Measurements from ENCODE around the gene GFRA4. TPM values are rescaled to one million over a fixed set of nuclear protein-coding genes. Genes with fewer than 3 reads are reported as not detected.

GFRA4 gene
- total RNA-seq, 1 donor from 2014 or later: not detected

DNA sequence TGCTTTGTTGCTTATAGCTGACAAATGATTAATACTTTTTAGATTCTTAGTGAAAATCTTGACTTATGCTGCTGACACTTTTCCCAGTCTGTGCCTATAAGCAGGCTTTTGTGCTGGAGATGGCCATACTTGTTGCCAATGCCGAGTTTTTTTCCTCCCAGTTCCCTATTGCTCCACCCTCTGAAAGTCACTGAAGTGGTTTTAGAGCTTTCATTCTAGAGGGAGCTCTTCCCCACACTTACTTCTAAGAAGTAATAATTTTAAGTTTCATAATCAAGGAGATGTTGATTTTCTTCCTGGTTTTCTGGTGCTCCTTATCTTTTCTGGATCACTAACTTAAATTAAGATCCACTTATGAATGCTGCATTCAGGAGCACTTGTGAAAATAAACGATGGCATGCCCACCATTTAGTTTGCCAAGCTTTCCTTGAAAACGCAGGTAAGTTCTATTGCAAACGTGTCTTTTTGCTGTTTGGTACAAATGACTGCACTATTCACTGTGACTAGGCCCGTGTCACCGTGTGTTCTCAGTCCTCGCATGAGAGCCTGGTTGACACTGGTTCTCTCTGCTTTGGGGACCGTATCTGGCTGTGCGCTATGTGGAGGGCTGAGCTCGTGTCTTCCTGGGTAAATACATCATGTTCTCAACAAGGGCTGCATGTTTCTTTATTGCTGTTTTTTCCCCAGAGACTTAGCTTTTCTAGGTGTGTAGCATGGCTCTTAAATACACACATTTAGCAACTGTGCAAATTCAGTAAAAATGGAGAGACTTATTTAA, 50.2 kb downstream of the GFRA4 start:
- H3K27me3 ChIP-seq: no peaks in the 10 kb centered on the region
- no peak overlapping the region for H3K27ac ChIP-seq
- DNase-seq (ENCODE audit: extremely low spot score in 2 of 2): no peak
- peaks cover 6% of the 10 kb centered on the region for H3K4me1 ChIP-seq
- no peaks in the 10 kb centered on the region for H3K9me3 ChIP-seq
- no peaks in the 10 kb centered on the region for H3K36me3 ChIP-seq
- intact Hi-C loops (cut with DNase I): no loop called here
- TF ChIP-seq POLR2A (IDR thresholded peaks at IDR 0.05) (no peak), POLR2AphosphoS5 (IDR thresholded peaks at IDR 0.05; ENCODE audit: insufficient read depth in 1 of 2, low read depth in 1 of 2) (no peak)
- TF ChIP-seq, protein P1, sequence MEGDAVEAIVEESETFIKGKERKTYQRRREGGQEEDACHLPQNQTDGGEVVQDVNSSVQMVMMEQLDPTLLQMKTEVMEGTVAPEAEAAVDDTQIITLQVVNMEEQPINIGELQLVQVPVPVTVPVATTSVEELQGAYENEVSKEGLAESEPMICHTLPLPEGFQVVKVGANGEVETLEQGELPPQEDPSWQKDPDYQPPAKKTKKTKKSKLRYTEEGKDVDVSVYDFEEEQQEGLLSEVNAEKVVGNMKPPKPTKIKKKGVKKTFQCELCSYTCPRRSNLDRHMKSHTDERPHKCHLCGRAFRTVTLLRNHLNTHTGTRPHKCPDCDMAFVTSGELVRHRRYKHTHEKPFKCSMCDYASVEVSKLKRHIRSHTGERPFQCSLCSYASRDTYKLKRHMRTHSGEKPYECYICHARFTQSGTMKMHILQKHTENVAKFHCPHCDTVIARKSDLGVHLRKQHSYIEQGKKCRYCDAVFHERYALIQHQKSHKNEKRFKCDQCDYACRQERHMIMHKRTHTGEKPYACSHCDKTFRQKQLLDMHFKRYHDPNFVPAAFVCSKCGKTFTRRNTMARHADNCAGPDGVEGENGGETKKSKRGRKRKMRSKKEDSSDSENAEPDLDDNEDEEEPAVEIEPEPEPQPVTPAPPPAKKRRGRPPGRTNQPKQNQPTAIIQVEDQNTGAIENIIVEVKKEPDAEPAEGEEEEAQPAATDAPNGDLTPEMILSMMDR (IDR thresholded peaks at IDR 0.05): no peak
- H3K4me3 ChIP-seq: no peak overlapping the region

DNA sequence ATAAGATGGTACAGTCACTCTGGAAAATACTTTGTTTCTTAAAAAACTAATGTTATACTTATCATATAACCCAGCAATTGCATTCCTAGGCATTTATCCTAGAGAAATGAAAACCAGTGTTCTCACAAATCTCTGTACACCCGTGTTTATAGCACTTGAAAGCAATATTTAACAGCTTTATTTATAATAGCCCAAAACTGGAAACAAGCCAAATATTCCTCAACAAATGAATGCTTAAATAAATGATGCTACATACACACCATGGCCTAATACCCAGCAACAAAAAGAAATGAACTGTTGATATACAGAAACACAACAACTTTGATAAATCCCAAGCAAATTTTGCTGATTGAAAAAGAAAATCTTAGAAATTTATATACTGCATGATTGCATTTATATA, 51.3 kb downstream of the GFRA4 start:
- no peak overlapping the region for H3K4me3 ChIP-seq
- intact Hi-C loops (cut with DNase I): no loop called here
- H3K9me3 ChIP-seq: no peaks in the 10 kb centered on the region
- H3K27ac ChIP-seq: no peak overlapping the region
- H3K27me3 ChIP-seq: no peaks in the 10 kb centered on the region
- H3K4me1 ChIP-seq: peaks cover 6% of the 10 kb centered on the region
- H3K36me3 ChIP-seq: no peaks in the 10 kb centered on the region
- no peak for DNase-seq (ENCODE audit: extremely low spot score in 2 of 2)
- TF ChIP-seq POLR2AphosphoS5 (IDR thresholded peaks at IDR 0.05; ENCODE audit: insufficient read depth in 1 of 2, low read depth in 1 of 2) (no peak), POLR2A (IDR thresholded peaks at IDR 0.05) (no peak)
- TF ChIP-seq, protein P1 (IDR thresholded peaks at IDR 0.05): no peak

Other genes with a start within 250 kb of the GFRA4 start
- gene ATRN, start 192.4 kb downstream of the GFRA4 start, total RNA-seq: 22.8 TPM
- 119 TPM for gene ADAM33, start 18.6 kb upstream of the GFRA4 start, total RNA-seq
- gene SIGLEC1, start 49.2 kb upstream of the GFRA4 start, total RNA-seq: 8.8 TPM
- 21.6 TPM for gene HSPA12B, start 69.3 kb upstream of the GFRA4 start, total RNA-seq
- gene ADISSP, start 104.4 kb upstream of the GFRA4 start, total RNA-seq: 16.0 TPM
- not detected for gene SPEF1, start 118.0 kb upstream of the GFRA4 start, total RNA-seq
- gene CENPB, start 123.3 kb upstream of the GFRA4 start, total RNA-seq: 62.9 TPM
- 26.5 TPM for gene CDC25B, start 132.9 kb upstream of the GFRA4 start, total RNA-seq
- 6.1 TPM for gene AP5S1, start 157.1 kb upstream of the GFRA4 start, total RNA-seq
- gene MAVS, start 183.4 kb upstream of the GFRA4 start, total RNA-seq: 22.1 TPM
- gene PANK2, start 226.0 kb upstream of the GFRA4 start, total RNA-seq: 53.5 TPM

Data from vagina (tissue), 2 donors.